ENCODE data around the gene EHMT1.

Gene EHMT1

DNA sequence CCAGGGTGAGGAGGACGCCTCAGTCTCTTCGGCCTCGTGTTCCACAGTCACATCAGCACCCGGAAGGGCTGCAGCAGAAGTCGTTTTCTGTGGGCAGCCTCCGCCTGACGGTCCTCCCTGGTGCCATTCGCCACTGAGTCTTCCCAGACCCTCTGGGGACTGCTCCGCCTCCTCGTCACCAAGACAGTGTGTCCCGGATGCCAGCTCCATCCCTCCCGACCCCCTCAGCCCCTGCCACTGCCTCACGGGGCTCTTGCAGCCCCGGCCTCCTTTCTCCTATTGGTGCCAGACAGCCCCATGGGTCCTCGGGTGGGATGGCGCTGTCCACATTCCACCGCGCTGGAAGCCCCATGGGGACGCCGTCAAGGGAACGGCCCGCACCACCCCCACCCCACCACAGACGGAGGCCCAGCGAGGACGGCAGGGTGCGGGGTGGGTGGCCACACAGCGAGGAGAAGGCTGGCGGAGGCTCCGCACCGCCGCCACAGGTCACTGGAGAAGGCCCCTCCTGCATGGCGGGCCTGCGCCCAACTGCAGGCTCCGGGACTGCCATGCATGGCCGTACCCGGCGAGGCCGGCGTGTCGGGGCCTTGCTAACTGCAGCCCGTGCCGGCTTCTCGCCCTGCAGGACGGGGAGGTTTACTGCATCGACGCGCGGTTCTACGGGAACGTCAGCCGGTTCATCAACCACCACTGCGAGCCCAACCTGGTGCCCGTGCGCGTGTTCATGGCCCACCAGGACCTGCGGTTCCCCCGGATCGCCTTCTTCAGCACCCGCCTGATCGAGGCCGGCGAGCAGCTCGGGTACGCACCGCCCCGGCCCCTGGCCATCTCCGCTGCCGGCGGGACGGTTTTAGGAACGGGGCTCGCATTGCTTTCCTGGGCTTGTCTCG is 215.2 kb downstream of the EHMT1 start:
- DNase-seq, result no peak

DNA sequence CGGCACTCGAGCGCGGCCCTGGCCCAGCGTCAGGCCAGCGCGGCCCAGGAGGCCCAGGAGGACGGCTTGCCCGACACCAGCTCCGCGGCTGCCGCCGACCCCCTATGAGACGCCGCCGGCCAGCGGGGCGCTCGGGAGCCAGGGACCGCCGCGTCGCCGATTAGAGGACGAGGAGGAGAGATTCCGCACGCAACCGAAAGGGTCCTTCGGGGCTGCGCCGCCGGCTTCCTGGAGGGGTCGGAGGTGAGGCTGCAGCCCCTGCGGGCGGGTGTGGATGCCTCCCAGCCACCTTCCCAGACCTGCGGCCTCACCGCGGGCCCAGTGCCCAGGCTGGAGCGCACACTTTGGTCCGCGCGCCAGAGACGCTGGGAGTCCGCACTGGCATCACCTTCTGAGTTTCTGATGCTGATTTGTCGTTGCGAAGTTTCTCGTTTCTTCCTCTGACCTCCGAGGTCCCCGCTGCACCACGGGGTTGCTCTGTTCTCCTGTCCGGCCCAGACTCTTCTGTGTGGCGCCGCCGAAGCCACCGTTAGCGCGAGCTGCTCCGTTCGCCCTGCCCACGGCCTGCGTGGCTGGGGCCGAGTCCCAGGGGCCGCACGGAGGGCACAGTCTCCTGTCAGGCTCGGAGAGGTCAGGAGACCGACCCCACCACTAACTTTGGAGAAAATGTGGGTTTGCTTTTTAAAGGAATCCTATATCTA is 216.2 kb downstream of the EHMT1 start:
- DNase-seq, result no peak

DNA sequence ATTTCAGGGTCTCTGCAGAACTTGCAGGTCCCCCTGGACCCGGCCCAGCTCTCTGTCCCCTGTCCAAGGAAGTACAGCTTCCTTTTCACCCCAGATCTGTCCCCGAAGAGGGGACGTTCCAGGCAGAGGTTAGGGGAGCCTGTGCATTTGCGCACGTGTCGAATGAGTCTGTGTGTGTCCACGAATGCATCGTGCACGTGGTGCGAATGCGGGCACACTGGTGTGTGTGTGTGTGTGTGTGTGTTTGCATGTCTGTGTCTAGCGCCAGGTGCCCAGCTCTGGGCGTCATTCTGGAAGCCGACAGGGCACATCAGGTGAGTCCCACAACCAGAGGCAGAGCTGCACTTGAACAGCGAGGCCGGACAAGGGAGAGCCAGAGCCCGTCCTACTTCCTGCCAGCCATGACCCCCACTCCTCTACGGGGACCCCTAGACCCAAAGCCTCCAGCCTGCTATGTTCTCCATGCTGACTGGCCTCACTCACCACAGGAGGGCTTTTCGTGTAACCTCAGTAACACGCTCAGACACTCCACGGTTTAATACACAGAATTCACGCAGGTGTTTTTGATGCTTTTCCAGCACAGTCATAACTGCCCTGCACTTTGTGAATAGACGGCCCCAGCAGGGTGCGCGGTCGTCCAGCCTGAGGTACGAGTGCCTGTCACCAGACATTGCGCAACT is 217.5 kb downstream of the EHMT1 start:
- no peak for DNase-seq

DNA sequence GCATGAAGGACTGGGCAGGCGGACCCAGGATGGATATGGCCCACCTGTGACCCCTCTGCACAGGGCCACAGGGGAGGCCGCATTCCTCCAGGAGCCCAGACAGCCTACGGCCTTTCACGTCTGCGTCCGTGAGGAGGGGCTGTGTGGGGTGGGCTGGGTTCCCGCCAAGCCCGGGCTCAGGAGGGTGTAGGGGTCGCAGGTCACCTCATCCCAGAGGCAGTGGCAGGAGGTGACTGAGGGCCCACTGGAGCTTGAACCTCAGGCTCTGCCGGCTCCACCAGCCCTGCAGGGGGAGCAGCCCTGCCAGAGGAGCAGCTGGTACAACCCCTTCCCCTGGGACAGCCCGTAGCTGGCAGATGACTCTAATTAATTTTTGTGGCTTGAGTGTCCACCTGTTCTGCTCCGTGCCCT is 218.0 kb downstream of the EHMT1 start:
- DNase-seq, result no peak

DNA sequence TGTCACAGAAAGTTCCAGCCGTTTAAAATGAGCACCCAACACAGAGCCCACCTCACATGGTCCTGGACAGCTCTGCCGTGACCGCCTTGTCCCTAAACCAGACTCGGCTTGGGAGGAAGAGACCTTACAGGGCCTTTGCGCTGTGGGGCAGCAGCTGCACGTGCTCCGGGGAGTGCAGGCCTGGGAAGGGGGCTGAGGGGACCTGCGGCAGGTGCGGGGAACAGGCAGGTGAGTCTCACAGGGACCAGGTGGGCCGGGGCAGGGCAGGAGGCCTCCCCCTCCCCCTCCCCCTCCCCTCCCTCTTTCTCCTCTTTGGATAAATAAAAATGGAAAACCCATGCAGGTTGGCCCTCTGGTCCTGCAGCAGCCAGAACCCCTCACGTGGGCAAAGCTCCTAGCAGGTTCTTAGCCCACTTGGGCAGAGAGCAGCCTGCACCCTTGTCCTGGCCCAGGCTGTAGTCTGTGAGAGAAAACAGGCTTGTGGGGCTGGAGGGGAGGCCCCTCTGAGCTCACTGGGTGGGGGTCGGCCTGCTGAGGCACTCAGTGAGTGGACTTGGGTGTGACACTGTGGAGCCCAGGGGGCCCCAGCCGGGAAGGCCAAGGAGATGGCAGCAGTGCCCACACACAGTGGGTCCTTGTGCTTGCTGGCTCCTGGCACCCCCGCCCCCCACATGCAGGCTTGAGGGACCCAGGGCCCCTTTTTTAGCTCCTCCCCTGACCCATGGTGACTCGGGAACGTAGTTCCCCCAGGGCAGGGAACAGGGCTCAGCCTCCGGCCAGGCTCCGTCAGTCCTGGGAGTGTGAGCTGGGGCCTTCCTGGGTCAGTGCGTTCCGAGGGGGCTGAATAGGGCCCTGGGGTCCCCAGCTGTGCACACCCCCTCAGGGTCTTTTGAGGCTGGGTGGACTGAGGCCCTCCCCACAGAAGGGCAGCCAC is 218.8 kb downstream of the EHMT1 start:
- DNase-seq, result no peak

DNA sequence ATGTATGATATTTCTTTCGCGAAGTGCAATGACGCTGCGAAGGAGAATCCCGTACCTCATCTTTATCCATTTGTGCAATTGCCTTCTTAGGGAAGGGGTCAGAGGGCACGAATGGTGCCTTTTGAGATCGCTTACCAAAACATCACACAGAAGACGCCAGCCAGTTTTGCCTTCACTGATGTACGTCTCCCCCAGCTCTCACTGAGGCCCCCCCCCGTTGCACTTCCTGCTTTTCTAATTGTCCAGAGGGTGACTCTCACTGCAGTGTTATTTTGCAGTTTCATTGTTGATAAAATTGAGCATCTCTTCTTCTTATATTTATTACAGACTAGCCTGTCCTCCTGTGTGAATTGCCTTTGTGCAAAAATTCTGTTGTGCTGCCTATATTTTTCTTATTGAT is 219.8 kb downstream of the EHMT1 start:
- DNase-seq, result no peak

DNA sequence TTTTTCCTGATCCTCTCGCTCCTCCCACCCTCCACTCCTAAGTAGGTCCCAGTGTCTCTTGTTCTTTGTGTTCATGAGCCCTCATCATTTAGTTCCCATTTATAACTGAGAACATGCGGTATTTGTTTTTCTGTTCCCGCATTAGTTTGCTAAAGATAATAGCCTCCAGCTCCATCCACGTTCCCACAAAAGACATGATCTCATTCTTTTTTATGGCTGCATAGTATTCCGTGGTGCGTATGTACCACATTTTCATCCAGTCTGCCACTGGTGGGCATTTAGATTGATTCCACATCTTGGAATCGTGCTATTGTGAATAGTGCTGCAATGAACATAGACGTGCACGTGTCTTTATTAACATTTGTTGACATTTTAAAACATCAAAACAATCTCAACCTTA is 224.6 kb downstream of the EHMT1 start:
- DNase-seq, result no peak

DNA sequence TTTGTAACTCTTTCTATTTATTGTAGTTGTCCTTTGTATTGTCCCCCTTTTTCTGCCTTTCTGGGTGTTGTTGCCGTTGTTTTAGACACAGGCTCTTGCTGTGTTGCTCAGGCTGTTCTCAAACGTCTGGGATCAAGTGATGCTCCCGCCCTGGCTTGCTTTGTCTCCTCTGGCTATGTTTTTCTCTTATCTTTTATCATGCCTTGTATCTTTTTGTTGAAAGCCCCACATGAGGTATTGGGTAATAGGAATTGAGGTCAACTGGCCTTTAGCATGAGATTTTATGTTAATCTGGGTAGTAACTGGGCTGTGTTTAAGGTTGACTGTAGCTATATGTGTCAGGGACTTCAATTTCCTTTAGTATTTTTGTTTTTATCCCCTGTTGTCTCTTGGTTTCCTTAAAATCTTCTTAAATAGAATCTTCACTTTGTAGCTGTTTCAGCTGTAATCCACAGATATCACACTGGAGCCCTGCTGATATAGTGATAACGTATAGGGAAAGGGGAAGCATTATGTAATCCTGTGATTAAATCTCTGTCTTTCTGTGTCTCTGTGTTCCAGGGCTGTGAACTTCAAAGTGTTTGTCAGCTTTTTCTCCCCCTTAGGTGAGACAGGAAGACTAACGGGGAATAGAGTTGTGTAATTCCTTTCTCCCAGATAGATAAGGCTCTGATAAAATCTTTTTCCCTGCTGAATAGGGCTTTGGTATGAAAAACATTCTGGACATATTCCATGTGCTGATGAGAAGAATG is 232.9 kb downstream of the EHMT1 start:
- DNase-seq, result no peak

DNA sequence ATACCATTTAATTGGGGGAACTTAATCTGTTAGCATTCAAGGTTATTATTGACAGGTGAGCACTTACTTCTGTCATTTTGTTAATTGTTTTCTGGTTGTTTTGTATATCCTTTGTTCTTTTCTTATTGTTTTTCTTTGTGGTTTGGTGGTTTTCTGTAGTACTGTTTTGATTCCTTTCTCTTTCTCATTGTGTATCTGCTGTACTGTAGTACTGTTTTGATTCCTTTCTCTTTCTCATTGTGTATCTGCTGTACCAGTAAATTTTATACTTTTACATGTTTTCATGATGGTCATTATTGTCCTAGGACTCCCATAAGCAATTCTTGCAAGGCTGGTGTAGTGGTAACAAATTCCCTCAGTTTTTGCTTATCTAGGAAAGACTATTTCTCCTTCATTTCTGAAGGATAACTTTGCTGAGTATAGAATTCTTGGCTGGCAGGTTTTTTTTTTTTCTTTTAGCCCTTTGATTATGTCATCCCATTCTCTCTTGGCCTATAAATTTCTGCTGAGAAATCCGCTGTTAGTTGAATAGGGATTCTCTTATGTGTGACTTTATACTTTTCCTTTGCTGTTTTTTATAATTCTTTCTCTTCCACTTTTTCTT is 234.7 kb downstream of the EHMT1 start:
- no peak for DNase-seq

DNA sequence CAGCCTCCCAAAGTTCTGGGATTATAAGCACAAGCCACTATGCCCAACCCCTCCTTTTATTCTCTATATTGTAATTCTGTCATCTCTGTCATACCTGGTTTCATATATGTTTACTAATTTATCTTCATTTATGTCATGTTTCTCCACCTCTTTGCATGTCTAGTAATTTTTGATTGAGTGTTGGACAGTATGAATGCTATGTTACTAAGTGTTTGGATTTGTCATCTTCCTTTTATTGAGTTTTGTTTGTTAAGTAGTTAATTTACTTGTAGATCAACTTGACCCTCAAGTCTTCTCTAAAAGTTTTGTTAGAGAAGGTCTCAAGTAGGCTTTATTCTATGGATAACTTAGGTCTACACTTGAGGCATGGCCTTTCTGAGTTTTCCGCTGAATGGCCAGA is 241.6 kb downstream of the EHMT1 start:
- DNase-seq, result no peak

DNA sequence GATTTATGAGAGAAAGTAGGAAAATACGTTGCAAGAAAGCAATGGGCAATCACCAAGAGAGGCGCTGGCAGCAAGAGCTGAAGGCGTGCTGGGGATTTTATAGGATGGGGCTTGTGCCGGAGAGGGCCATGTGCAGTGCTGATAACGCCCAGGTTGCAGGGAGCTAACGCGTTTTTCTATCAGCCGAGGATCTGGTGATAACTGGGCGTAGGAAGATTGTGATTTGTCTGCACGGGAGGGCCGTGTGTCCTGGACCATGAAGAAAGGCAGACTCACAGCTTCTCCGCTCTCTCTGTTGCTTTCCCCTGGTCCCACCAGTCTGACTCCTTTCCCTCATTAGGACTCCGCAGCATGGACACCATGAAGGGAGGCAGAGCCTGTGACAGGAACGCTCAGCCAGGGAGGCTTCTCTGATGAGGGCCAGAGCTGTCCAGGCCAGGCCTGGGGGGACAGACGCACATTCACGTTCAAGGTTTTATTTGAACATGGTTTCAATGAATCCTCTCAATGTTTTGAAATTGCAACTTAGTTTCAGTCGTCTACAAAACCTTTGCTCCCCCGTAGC is 246.9 kb downstream of the EHMT1 start:
- DNase-seq, result no peak

DNA sequence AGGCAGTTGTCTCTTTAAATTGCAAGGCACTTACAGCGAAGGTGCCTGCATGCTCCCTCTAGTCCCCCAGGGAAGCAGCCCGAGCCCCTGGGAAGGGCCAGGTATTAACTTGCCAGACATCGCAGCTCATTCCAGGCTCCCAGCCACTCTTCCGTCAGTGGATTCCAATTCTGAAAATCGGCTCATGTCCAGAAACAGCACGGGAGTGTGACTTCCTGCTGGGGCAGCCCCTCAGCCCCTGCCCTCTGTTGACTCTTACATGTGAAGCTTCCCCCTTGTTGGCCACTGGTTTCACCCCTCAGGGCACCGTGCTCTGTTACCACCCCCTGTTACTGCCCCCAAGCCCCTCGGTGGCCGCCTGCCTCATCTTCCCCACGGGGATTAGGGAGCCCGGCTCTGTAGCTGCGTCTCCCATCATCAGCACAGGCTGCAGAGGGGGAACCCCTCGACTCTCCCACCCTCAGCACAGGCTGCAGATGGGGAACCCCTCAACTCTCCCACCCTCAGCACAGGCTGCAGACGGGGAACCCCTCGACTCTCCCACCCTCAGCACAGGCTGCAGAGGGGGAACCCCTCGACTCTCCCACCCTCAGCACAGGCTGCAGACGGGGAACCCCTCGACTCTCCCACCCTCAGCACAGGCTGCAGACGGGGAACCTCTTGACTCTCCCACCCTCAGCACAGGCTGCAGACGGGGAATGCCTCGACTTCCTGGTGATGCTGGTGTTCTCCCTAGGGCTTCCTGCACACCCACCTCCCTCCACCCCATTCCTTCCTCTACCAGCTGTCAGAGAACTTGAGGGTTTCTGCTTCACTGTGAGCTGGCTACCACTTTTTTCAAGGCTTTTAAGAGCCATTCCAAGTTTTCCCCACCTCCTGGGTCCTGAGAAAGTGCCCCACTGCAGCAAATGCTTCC is 247.7 kb downstream of the EHMT1 start:
- DNase-seq, result no peak

DNA sequence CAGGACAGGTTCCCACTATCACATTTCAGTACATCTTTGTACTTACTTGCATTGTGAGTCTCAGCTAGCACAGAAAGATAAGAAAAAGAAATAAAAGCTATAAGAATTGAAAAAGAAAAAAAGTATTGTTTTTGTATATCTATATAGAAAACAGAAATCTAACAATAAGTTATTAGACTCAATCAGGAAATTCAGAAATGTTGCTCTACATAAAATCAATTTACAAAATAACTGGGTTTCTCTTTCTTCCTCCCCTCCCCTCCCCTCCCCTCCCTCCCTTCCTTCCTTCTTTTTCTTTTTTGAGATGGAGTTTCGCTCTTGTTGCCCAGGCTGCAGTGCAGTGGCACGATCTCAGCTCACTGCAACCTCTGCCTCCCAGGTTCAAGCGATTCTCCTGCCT is 251.6 kb downstream of the EHMT1 start:
- DNase-seq, result no peak

DNA sequence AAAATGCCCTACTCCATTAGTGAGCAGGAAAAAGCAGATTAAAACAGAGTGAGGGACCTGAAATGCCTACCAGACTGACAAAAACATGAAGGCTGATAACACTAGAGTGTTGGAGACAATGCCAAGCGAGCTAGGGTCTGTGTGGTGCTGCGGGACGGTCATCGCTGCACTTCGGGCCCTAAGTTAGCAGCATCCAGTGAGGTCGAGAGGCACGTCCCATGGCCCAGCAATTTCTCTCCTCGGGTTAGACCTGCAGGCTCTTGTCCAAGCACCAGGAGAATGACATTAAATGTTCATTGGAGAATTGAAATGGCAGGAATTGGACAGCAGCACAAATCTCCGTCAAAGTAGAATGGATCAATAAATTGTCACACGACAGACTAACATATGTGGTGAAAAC is 253.5 kb downstream of the EHMT1 start:
- no peak for DNase-seq

DNA sequence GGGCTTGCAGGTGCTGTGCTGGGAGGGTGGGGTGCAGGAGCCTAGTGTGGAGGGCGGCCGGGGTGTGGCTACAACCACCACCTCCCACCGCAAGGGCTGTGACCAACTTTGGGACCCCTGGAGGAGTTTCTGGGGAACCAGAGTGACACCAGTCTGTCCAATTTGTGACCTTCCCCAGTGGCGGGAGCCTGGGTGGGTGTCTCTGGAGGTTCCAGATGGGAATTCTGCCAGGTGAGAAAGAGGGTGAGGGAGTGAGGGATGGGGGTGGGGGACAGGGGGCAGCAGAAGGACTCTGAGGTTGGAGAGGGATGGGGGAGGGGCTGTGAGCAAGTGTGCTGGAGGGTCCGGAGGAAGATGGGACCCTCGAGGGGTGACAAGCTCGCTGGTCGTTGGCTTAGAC is 254.6 kb downstream of the EHMT1 start:
- DNase-seq, result no peak

DNA sequence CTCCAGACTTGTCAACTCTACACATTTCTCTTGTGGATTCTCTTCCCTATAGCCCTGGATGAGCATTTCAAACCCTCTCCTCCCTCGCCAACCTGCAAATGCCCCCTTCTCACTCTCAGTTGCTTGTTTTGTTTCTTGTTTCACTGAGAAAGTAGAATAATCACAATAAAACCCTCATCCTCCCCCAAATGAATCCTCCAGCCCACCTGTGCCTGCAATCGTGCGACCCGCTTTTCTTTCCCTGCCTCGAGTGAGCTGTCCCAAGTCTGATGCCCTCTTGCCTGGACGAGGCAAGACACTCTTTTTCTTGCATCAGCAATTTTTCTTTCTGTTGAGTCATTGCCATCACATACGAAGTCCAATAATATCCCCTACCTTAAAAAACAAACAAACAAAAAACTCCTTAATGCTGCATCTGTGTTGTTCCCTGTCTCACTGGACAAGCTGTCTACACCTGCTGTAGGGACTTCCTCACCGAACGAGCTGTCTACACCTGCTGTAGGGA is 255.1 kb downstream of the EHMT1 start:
- no peak for DNase-seq

DNA sequence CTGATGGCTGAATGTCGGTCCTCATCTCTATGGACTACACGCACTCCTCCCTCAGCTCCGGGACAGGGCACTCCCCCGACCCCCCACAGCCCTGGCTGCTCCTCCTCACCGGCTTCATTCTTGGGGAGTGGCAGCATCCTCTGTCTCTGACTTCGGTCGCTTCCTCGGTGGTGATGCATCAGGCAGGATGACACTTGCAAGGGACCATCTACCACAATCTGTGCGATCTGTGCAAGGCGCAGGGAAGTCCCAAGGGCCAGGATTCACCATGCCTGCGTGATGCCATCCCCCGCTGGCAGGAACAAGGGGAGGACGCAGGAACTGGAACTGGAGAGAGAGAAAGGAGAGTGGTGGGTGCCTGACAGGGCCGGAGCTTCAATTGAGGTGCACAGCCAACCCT is 256.5 kb downstream of the EHMT1 start:
- DNase-seq, result no peak

DNA sequence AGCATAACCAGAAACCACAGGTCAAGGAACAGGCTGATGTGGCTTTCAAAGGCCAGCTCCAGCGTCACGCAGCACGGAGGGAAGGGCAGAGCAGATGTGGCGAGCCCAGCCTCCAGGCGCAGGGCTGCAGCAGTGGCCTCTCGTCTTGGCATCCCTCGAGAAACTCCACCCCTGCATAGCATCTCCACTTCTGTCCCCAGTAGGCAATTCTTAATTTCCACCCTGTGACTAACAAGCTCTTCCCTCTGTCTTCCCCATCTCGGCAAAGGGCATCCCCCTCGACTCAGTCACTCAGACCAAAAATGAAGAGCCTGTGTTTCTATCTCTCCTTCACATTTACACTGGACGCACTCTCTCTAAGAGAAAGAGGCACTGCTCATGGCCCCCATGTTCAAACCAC is 257.0 kb downstream of the EHMT1 start:
- DNase-seq, result no peak

DNA sequence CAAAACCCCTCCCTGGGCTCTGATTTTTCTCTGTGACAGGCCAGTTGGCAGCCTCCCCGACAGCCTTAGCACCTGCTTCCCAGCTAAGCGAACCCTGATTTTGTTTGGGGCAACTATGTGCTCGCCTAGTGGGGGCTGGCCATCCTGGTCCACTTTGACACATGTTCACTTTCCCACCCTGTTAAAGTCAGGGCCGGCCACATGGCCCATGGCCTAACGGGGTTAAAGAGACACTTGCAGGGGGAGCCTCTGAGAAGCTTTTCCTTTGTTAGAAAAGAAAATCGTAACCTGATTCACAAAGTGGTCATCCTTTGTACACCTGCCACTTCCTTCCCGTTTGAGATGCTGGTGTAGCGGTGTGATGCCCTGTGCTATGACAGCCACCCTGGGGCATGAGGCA is 257.5 kb downstream of the EHMT1 start:
- DNase-seq, result no peak

Data from NCI-H510A treated with DMSO at 0.1 percent for 48 hours (cell line).